ENCODE measurements around the gene PIERCE2.

The PIERCE2 gene

GRCh38 chr15:55457401-55458022, 49.2 kb downstream of the PIERCE2 start:
- H3K36me3 ChIP-seq (replicated peaks): no peaks in the 10 kb centered on the region
- in situ Hi-C loops (cut with HindIII; ENCODE audit: low pct_ligation_motif_present, low sequenced_read_pairs): no loop called here
- DNase-seq: no peak
- no peaks in the 10 kb centered on the region for H3K27me3 ChIP-seq (replicated peaks)
- no peak for TF ChIP-seq CTCF (IDR thresholded peaks at IDR 0.05; ENCODE audit: low read depth, low read length, missing control alignments)
- no peak overlapping the region for H3K27ac ChIP-seq
- H3K4me3 ChIP-seq (ENCODE audit: low read depth, low read length): no peak overlapping the region

GRCh38 chr15:55461447-55461846, 53.2 kb downstream of the PIERCE2 start:
- no peak for DNase-seq
- Histone ChIP-seq H3K27ac (no peak overlapping the region), H3K4me3 (ENCODE audit: low read depth, low read length) (no peak overlapping the region), H3K27me3 (replicated peaks) (no peaks in the 10 kb centered on the region), H3K36me3 (replicated peaks) (no peaks in the 10 kb centered on the region)
- TF ChIP-seq CTCF (IDR thresholded peaks at IDR 0.05; ENCODE audit: low read depth, low read length, missing control alignments): no peak
- in situ Hi-C loops (cut with HindIII; ENCODE audit: low pct_ligation_motif_present, low sequenced_read_pairs): no loop called here

- in situ Hi-C loops (cut with HindIII; ENCODE audit: low pct_ligation_motif_present, low sequenced_read_pairs): no loop called here
- no peaks in the 10 kb centered on the region for H3K36me3 ChIP-seq (replicated peaks)
- H3K4me3 ChIP-seq (ENCODE audit: low read depth, low read length): no peak overlapping the region
- H3K27ac ChIP-seq: no peak overlapping the region
- TF ChIP-seq CTCF (IDR thresholded peaks at IDR 0.05; ENCODE audit: low read depth, low read length, missing control alignments): no peak
- no peak for DNase-seq
- no peaks in the 10 kb centered on the region for H3K27me3 ChIP-seq (replicated peaks)
These were observed 60.0 kb downstream of the PIERCE2 start for GRCh38 chr15:55468321-55468720.

Measured in brain microvascular endothelial cell (primary cell).